HepG2 (cell line): ENCODE data around the gene STYXL1. TPM values are rescaled to one million over a fixed set of nuclear protein-coding genes. Genes with fewer than 3 reads are reported as not detected.

Experiments
- ATAC-seq: fragments of 200-7000 bp; cut with Tn5 transposase; 3 replicates; pipeline ENCODE4 v1.9.1; 2020; ENCODE audit warnings: mild to moderate bottlenecking, moderate library complexity
- BruUV-seq: library from RNA; stranded (reverse); fragments of 400-500 nt; replicated peaks from 2 replicates; lab custom pipeline; 2021; lab: Mats Ljungman, UMichigan
- CTCF ChIA-PET: fragments of 300-600 bp; formaldehyde crosslinking; extraction: SDS; loops from one replicate; lab custom pipeline; 2021; ENCODE audit warnings: low total read pairs, inconsistent platforms, low intra/inter-chr PET ratio; lab: Yijun Ruan, JAX
- POLR2A ChIA-PET: fragments of 350-600 bp; sonication (Branson Sonifier 250); formaldehyde crosslinking; loops from one replicate; lab custom pipeline; 2020; ENCODE audit warnings: antibody characterized with exemption, inconsistent platforms; lab: Yijun Ruan, JAX
- DNase-seq: peaks from one replicate; pipeline ENCODE4 v3.0.0-alpha.2; 2015; ENCODE audit warnings: low spot score
- FAIRE-seq: peaks from 3 replicates; lab custom pipeline; 2011; peaks lifted over from hg19 to GRCh38; lab: Jason Lieb, UNC
- H2AFZ ChIP-seq: one replicate; pipeline ENCODE4 v1.6.1; 2011; ENCODE audit warnings: low read length, inconsistent platforms
- H3K27ac ChIP-seq: fragments of 300-600 bp; 3 replicates; pipeline ENCODE4 v1.8.0; 2011; ENCODE audit warnings: mixed run types, mild to moderate bottlenecking, mixed read lengths, low read length, inconsistent platforms; ENCODE audit not compliant: insufficient read depth; ENCODE audit errors: extremely low read length
- H3K27me3 ChIP-seq, 2 experiments: fragments of 200-600 bp in 1 of 2; 2 replicates in 1 of 2; 3 replicates in 1 of 2; pipeline versions ENCODE4 v1.6.0 to v1.8.0; 2011; ENCODE audit warnings: low read length in 2 of 2, mild to moderate bottlenecking in 2 of 2, moderate library complexity in 2 of 2, inconsistent platforms in 1 of 2; ENCODE audit not compliant: insufficient read depth in 2 of 2, control insufficient read depth in 1 of 2
- H3K36me3 ChIP-seq, 2 experiments: fragments of 200-600 bp in 1 of 2; replicated peaks in 1 of 2; 2 replicates in 1 of 2; 3 replicates in 1 of 2; pipeline versions ENCODE4 v1.5.1 to v1.8.0; 2011; ENCODE audit warnings: low read length in 2 of 2, inconsistent platforms in 1 of 2; ENCODE audit not compliant: insufficient read depth in 2 of 2, control insufficient read depth in 1 of 2
- H3K4me1 ChIP-seq: 2 replicates; pipeline ENCODE4 v1.5.1; 2012; ENCODE audit warnings: low read length, inconsistent platforms; ENCODE audit not compliant: insufficient read depth
- H3K4me2 ChIP-seq: 2 replicates; pipeline ENCODE4 v1.6.0; 2011; ENCODE audit warnings: low read depth, low read length, inconsistent platforms
- H3K4me3 ChIP-seq, 3 experiments: fragments of 200-600 bp in 1 of 3; sonication (generic), shearing (Covaris generic) in 1 of 3; replicated peaks in 1 of 3; 2 replicates each; pipeline ENCODE4 v1.5.1; 2011 to 2016; ENCODE audit warnings: low read length in 3 of 3, inconsistent platforms in 2 of 3, low read depth in 2 of 3, mild to moderate bottlenecking in 2 of 3, control low read depth in 1 of 3, mixed read lengths in 1 of 3; ENCODE audit not compliant: insufficient read depth in 1 of 3
- H3K79me2 ChIP-seq: one replicate; pipeline ENCODE4 v1.6.1; 2011; ENCODE audit warnings: low read length, inconsistent platforms; ENCODE audit not compliant: insufficient read depth
- H3K9ac ChIP-seq: 2 replicates; pipeline ENCODE4 v1.6.0; 2011; ENCODE audit warnings: mild to moderate bottlenecking, low read depth, low read length, inconsistent platforms; ENCODE audit not compliant: insufficient read depth
- H3K9me3 ChIP-seq: 2 replicates; pipeline ENCODE4 v1.5.1; 2012; ENCODE audit warnings: mild to moderate bottlenecking, low read length
- H4K20me1 ChIP-seq: 2 replicates; pipeline ENCODE4 v1.6.0; 2011; ENCODE audit warnings: inconsistent platforms, mild to moderate bottlenecking, low read length, moderate library complexity; ENCODE audit not compliant: insufficient read depth
- KLF15 ChIP-seq: sonication (generic); formaldehyde crosslinking; IDR thresholded peaks from 2 replicates; pipeline ENCODE4 v1.8.1; 2023; ENCODE audit warnings: borderline replicate concordance, mild to moderate bottlenecking, inconsistent platforms, missing genetic modification reagents, mixed read lengths
- MTERF4 ChIP-seq: sonication (generic); formaldehyde crosslinking; IDR thresholded peaks from 2 replicates; pipeline ENCODE4 v1.8.0; 2023; ENCODE audit warnings: mild to moderate bottlenecking, missing genetic modification reagents
- NFIB ChIP-seq: sonication (generic); formaldehyde crosslinking; IDR thresholded peaks from 2 replicates; pipeline ENCODE4 v1.9.0; 2021; ENCODE audit warnings: missing genetic modification reagents, mild to moderate bottlenecking, borderline replicate concordance
- NR2F6 ChIP-seq, 2 experiments: IDR thresholded peaks; 2 replicates each; pipeline ENCODE4 v1.6.1; 2016; ENCODE audit warnings: antibody characterized with exemption in 1 of 2, mild to moderate bottlenecking in 1 of 2
- PBX3 ChIP-seq: sonication (generic); formaldehyde crosslinking; IDR thresholded peaks from 2 replicates; pipeline ENCODE4 v1.8.1; 2023; ENCODE audit warnings: missing genetic modification reagents, inconsistent platforms, borderline replicate concordance
- RFXANK ChIP-seq: IDR thresholded peaks from 2 replicates; pipeline ENCODE4 v1.6.1; 2016
- SIX1 ChIP-seq: sonication (generic); formaldehyde crosslinking; IDR thresholded peaks from 2 replicates; pipeline ENCODE4 v1.4.0; 2020; ENCODE audit warnings: missing genetic modification reagents, borderline replicate concordance
- SRSF1 ChIP-seq: fragments of 200-400 bp; formaldehyde crosslinking; optimal IDR thresholded peaks from 2 replicates; pipeline ENCODE3; 2017; ENCODE audit warnings: mild to moderate bottlenecking, low read depth, low read length, moderate library complexity
- TAF15 ChIP-seq: fragments of 200-400 bp; formaldehyde crosslinking; IDR thresholded peaks from one replicate; pipeline ENCODE4 v1.6.1; 2018; ENCODE audit warnings: mild to moderate bottlenecking, low read depth, low read length; ENCODE audit not compliant: poor library complexity, severe bottlenecking
- ZNF414 ChIP-seq: sonication (generic); formaldehyde crosslinking; IDR thresholded peaks from 2 replicates; pipeline ENCODE4 v1.5.0; 2020; ENCODE audit warnings: missing genetic modification reagents
- ZNF44 ChIP-seq: sonication (generic); formaldehyde crosslinking; IDR thresholded peaks from 2 replicates; pipeline ENCODE4 v1.5.1; 2020; ENCODE audit warnings: mild to moderate bottlenecking, missing genetic modification reagents
- ZNF552 ChIP-seq: sonication (generic); formaldehyde crosslinking; IDR thresholded peaks from 2 replicates; pipeline ENCODE4 v1.9.0; 2022; ENCODE audit warnings: missing genetic modification reagents, mild to moderate bottlenecking, borderline replicate concordance
- ZNF737 ChIP-seq: sonication (generic); formaldehyde crosslinking; IDR thresholded peaks from 2 replicates; pipeline ENCODE4 v1.5.0; 2020; ENCODE audit warnings: missing genetic modification reagents, mild to moderate bottlenecking, borderline replicate concordance
- WGBS: methylation state at CpG from one replicate; pipeline ENCODE4 v1.1.6; 2017; ENCODE audit warnings: low lambda C conversion rate; 5-methylcytosine and 5-hydroxymethylcytosine counted together
- in situ Hi-C: cut with HindIII; loops from 2 replicates; pipeline ENCODE4 v1.10.0; 2017; ENCODE audit warnings: low pct_unique_long_range_greater_than_20kb; ENCODE audit not compliant: extremely low pct_ligation_motif_present
- intact Hi-C: fragments of 100-400 bp; cut with micrococcal nuclease; formaldehyde crosslinking; loops from one replicate; pipeline ENCODE4 v1.10.0; 2022; ENCODE audit not compliant: unreplicated experiment
- polyA plus RNA-seq, 8 experiments: library from polyadenylated mRNA; depleted of rRNA in 3 of 8; stranded (reverse) in 7 of 8; unstranded in 1 of 8; fragments of >200 nt; fragmentation: Illumina TruSeq in 4 of 8; extraction: Trizol in 4 of 8; gene quantifications; 2 replicates each; pipeline versions ENCODE4 v1.2.1 to v1.2.3, GENCODE V29; 2011 to 2016; ENCODE audit warnings: low read depth in 4 of 8, missing spikeins in 1 of 8, mixed read lengths in 1 of 8; ENCODE audit not compliant: insufficient read depth in 1 of 8
- total RNA-seq, 5 experiments: library from RNA; depleted of rRNA; stranded (reverse); fragments of >200 nt; fragmentation: Illumina TruSeq; extraction: Trizol; gene quantifications; 2 replicates each; pipeline ENCODE4 v1.2.3, GENCODE V29; 2016; ENCODE audit warnings: low read depth in 1 of 5
- TF ChIP-seq, protein P1 (sequence below): sonication (generic); formaldehyde crosslinking; IDR thresholded peaks from 2 replicates; pipeline ENCODE4 v1.5.0; 2020; ENCODE audit warnings: missing genetic modification reagents

Gene STYXL1
- total and polyA plus RNA-seq, 2 of the 13 experiments (the other 11 are each of a cell fraction or from before 2014, with no cell fraction given), result 23.9 to 38.3 TPM

GRCh38 chr7:76044375-76044865, 3.4 kb downstream of the STYXL1 start (continued):
- TF ChIP-seq MTERF4 (no peak), PBX3 (CRISPR knock-in tag) (no peak), ZNF44 (CRISPR knock-in tag) (no peak), RFXANK (CRISPR knock-in tag) (no peak), SIX1 (CRISPR knock-in tag) (no peak), ZNF737 (CRISPR knock-in tag) (no peak), NFIB (CRISPR knock-in tag) (no peak), NR2F6 (IDR thresholded peaks at IDR 0.05) (no peak), NR2F6 (CRISPR knock-in tag; IDR thresholded peaks at IDR 0.05) (no peak)

- peaks cover 2% of the 10 kb centered on the region for H3K79me2 ChIP-seq
- DNase-seq (no peak), FAIRE-seq (no peak), ATAC-seq (no peak)
- 97% methylated on average over 6 of the region's 6 CpGs for WGBS
- CTCF ChIA-PET, result no interaction called here
- no peak overlapping the region for H3K4me2 ChIP-seq
- H3K9me3 ChIP-seq, result no peaks in the 10 kb centered on the region
- H3K4me1 ChIP-seq, result peaks cover 10% of the 10 kb centered on the region
- no peak overlapping the region for H3K9ac ChIP-seq
- intact Hi-C loops, result no loop called here
- no TSS peak for BruUV-seq
- H3K27me3 ChIP-seq, result no peaks in the 10 kb centered on the region
- peaks cover 0 to 3% of the 10 kb centered on the region in 2 experiments; a peak in 2 of 5 replicates for H3K36me3 ChIP-seq
- POLR2A ChIA-PET, result no interaction called here
- H2AFZ ChIP-seq, result no peak overlapping the region
- no peak overlapping the region for H3K27ac ChIP-seq
- TF ChIP-seq, protein P1, sequence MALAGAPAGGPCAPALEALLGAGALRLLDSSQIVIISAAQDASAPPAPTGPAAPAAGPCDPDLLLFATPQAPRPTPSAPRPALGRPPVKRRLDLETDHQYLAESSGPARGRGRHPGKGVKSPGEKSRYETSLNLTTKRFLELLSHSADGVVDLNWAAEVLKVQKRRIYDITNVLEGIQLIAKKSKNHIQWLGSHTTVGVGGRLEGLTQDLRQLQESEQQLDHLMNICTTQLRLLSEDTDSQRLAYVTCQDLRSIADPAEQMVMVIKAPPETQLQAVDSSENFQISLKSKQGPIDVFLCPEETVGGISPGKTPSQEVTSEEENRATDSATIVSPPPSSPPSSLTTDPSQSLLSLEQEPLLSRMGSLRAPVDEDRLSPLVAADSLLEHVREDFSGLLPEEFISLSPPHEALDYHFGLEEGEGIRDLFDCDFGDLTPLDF (CRISPR knock-in tag), result no peak
- TF ChIP-seq KLF15 (CRISPR knock-in tag) (no peak), ZNF414 (CRISPR knock-in tag) (no peak), ZNF552 (CRISPR knock-in tag) (no peak), TAF15 (no peak), SRSF1 (no peak)
- H4K20me1 ChIP-seq, result no peaks in the 10 kb centered on the region
- H3K4me3 ChIP-seq, result no peak overlapping the region
- in situ Hi-C loops, result no loop called here
Observed at GRCh38 chr7:76040126-76040525, 7.7 kb downstream of the STYXL1 start.
